ENCODE measurements around the gene TREX2. TPM values are rescaled to one million over a fixed set of nuclear protein-coding genes. Genes with fewer than 3 reads are reported as not detected.

The TREX2 gene
- total RNA-seq, 4 donors from 2014 or later, result 0.18 TPM; not detected in 3

DNA sequence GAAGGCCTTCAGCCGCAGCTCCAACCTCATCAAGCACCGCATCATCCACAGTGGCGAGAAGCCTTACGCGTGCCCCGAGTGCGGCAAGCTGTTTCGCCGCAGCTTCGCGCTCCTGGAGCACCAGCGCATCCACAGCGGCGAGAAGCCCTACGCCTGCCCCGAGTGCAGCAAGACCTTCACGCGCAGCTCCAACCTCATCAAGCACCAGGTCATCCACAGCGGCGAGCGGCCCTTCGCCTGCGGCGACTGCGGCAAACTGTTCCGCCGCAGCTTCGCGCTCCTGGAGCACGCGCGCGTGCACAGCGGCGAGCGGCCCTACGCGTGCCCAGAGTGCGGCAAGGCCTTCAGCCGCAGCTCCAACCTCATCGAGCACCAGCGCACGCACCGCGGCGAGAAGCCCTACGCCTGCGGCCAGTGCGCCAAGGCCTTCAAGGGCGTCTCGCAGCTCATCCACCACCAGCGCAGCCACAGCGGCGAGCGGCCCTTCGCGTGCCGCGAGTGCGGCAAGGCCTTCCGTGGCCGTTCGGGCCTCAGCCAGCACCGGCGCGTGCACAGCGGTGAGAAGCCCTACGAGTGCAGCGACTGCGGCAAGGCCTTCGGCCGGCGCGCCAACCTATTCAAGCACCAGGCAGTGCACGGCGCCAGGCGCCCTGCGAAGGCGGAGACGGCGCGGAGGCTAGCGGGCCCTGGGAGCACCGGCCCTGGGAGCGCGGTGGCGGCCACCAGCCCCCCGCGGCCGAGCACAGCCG, 24.8 kb downstream of the TREX2 start:
- H3K27me3 ChIP-seq, result no peaks in the 10 kb centered on the region
- H3K9me3 ChIP-seq, result no peaks in the 10 kb centered on the region
- peaks cover 0 to 3% of the 10 kb centered on the region in 2 donors for H3K4me1 ChIP-seq
- DNase-seq (no peak), ATAC-seq (no peak)
- in situ Hi-C loops (cut with MboI; ENCODE audit: low sequenced_read_pairs in 4 of 4) (no loop called here), intact Hi-C loops (cut with DNase I; ENCODE audit: low total_unique reads) (no loop called here)
- no peak overlapping the region for H3K27ac ChIP-seq
- no peaks in the 10 kb centered on the region for H3K36me3 ChIP-seq
- no peak for TF ChIP-seq CTCF (IDR thresholded peaks at IDR 0.05 in 4 of 5, conservative IDR thresholded peaks at IDR 0.05 in 1 of 5)
- no peak for TF ChIP-seq POLR2A (IDR thresholded peaks at IDR 0.05)
- H3K4me3 ChIP-seq, result no peak overlapping the region

DNA sequence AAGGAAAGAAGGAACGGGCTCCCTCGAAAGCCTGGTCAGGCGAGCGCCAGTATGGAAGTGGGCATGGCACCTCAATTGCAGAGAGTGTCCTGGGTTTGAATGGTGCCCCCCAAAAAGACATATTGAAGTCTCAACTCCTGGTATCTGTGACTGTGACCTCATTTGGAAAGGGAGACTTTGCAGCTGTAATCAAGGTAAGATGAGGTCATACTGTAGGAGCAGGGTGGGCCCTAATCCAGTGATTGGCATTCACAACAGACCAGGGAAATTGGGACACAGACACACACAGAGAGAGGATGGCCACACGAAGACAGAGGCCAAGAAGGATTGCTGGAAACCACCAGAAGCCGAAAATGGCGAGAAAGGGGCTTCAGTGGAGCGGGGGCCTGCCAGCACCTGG, 28.2 kb downstream of the TREX2 start:
- H3K4me3 ChIP-seq, result no peak overlapping the region
- in situ Hi-C loops (cut with MboI; ENCODE audit: low sequenced_read_pairs in 4 of 4), result no loop called here
- peaks cover 0 to 5% (median 0%) of the 10 kb centered on the region in 3 donors for H3K27me3 ChIP-seq
- peaks cover 0 to 3% of the 10 kb centered on the region in 2 donors for H3K4me1 ChIP-seq
- no peak for ATAC-seq
- no peak overlapping the region for H3K27ac ChIP-seq
- DNase-seq, result no peak
- H3K36me3 ChIP-seq, result no peaks in the 10 kb centered on the region
- TF ChIP-seq CTCF (IDR thresholded peaks at IDR 0.05 in 4 of 5, conservative IDR thresholded peaks at IDR 0.05 in 1 of 5) (no peak), POLR2A (IDR thresholded peaks at IDR 0.05) (no peak)
- no peaks in the 10 kb centered on the region for H3K9me3 ChIP-seq
- intact Hi-C loops (cut with DNase I; ENCODE audit: low total_unique reads), result no loop called here

GRCh38 chrX:153416781-153417450, 28.9 kb downstream of the TREX2 start:
- H3K9me3 ChIP-seq, result no peaks in the 10 kb centered on the region
- peaks cover 0 to 3% of the 10 kb centered on the region in 2 donors for H3K4me1 ChIP-seq
- peak overlapping the region in 2 of 4 donors; percentile 9 to 18 for H3K27ac ChIP-seq
- intact Hi-C loops (cut with DNase I; ENCODE audit: low total_unique reads) (no loop called here), in situ Hi-C loops (cut with MboI; ENCODE audit: low sequenced_read_pairs in 4 of 4) (no loop called here)
- ATAC-seq, result peak in 1 of 2 donors; percentile 24
- no peak for TF ChIP-seq POLR2A (IDR thresholded peaks at IDR 0.05)
- TF ChIP-seq CTCF (IDR thresholded peaks at IDR 0.05 in 4 of 5, conservative IDR thresholded peaks at IDR 0.05 in 1 of 5), result no peak
- no peaks in the 10 kb centered on the region for H3K36me3 ChIP-seq
- H3K4me3 ChIP-seq, result no peak overlapping the region
- no peak for DNase-seq
- peaks cover 0 to 9% (median under 1%) of the 10 kb centered on the region in 3 donors for H3K27me3 ChIP-seq

DNA sequence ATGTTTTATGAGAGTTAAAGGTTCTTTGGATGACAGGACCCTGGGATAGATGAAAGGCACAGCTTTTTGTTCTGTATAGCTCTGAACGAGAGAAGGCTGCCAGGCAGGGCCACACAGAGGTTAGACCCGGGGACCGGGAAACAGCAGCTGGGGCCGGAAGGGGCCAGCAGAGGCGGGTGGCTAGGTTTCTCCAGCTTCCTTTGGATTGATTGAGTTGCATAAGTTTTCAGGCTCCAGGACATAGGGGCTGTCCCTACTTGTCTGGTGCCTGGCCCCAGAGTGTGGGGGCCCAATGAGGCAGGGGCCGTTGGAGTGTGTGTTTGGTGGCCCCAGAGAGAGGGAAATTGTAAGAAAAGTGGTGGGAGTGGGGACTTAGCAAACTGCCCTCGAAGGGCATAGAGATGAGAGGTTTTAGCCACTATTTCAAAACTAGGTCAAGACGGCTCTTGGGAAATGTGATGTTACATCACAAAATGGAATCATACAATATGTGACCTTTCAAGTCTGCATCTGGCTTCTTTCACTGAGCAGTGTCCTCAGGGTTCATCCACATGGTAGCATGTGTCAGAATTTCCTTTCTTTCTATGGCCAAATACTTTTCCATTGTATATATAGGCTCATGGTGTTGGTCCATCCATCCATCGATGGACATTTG, 30.9 kb downstream of the TREX2 start:
- H3K27ac ChIP-seq, result peak overlapping the region; percentile 7 to 50 (median 41)
- in situ Hi-C loops (cut with MboI; ENCODE audit: low sequenced_read_pairs in 4 of 4), result no loop called here
- peaks cover 0 to 3% of the 10 kb centered on the region in 2 donors for H3K4me1 ChIP-seq
- H3K9me3 ChIP-seq, result no peaks in the 10 kb centered on the region
- peak; percentile 47 to 62 for ATAC-seq
- intact Hi-C loops (cut with DNase I; ENCODE audit: low total_unique reads), result no loop called here
- no peak for DNase-seq
- H3K36me3 ChIP-seq, result no peaks in the 10 kb centered on the region
- H3K4me3 ChIP-seq, result no peak overlapping the region
- H3K27me3 ChIP-seq, result peaks cover 0 to 14% (median 5%) of the 10 kb centered on the region in 3 donors
- TF ChIP-seq CTCF (IDR thresholded peaks at IDR 0.05 in 4 of 5, conservative IDR thresholded peaks at IDR 0.05 in 1 of 5), result no peak
- no peak for TF ChIP-seq POLR2A (IDR thresholded peaks at IDR 0.05)
